Testis (tissue), 2 donors: ENCODE measurements around the gene PLXND1.
"Not testable (repeated sequence)": the region's sequence is repeated elsewhere in the genome, so short reads cannot be mapped to it uniquely, and the experiment has no call there.

Source experiments
- POLR2A ChIP-seq: fragments of 450-650 bp; IDR thresholded peaks from one replicate; pipeline ENCODE4 v1.6.1; 2017; ENCODE audit warnings: antibody characterized with exemption, mild to moderate bottlenecking, moderate library complexity
- TF ChIP-seq, protein P1 (sequence below), 3 experiments: fragments of 450-650 bp in 2 of 3; fragments of 200-600 bp in 1 of 3; sonication (generic) in 1 of 3; IDR thresholded peaks; one replicate each; pipeline ENCODE4 v1.5.1; 2016 to 2019; ENCODE audit warnings: antibody characterized with exemption in 3 of 3, mild to moderate bottlenecking in 2 of 3, moderate library complexity in 1 of 3

GRCh38 chr3:129641567-129642260 lies 35.2 kb upstream of the PLXND1 start:
- TF ChIP-seq, protein P1, sequence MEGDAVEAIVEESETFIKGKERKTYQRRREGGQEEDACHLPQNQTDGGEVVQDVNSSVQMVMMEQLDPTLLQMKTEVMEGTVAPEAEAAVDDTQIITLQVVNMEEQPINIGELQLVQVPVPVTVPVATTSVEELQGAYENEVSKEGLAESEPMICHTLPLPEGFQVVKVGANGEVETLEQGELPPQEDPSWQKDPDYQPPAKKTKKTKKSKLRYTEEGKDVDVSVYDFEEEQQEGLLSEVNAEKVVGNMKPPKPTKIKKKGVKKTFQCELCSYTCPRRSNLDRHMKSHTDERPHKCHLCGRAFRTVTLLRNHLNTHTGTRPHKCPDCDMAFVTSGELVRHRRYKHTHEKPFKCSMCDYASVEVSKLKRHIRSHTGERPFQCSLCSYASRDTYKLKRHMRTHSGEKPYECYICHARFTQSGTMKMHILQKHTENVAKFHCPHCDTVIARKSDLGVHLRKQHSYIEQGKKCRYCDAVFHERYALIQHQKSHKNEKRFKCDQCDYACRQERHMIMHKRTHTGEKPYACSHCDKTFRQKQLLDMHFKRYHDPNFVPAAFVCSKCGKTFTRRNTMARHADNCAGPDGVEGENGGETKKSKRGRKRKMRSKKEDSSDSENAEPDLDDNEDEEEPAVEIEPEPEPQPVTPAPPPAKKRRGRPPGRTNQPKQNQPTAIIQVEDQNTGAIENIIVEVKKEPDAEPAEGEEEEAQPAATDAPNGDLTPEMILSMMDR (IDR thresholded peaks at IDR 0.05) = not testable (repeated sequence)
- not testable (repeated sequence) for TF ChIP-seq POLR2A
